DOHH2 (cell line): ENCODE measurements around the gene AQP12A.

ENCODE experiments used
- EZH2phosphoT487 ChIP-seq: fragments of 200-600 bp; sonication (generic); IDR thresholded peaks from 2 replicates; pipeline ENCODE4 v1.6.1; 2017; ENCODE audit warnings: borderline replicate concordance, mild to moderate bottlenecking, antibody characterized with exemption, low read length, moderate library complexity, mixed read lengths
- TF ChIP-seq, protein P1 (sequence below): fragments of 200-600 bp; sonication (generic); IDR thresholded peaks from one replicate; pipeline ENCODE4 v1.5.1; 2014; ENCODE audit warnings: antibody characterized with exemption, mild to moderate bottlenecking, low read depth, low read length; ENCODE audit not compliant: poor library complexity, severe bottlenecking

DNA sequence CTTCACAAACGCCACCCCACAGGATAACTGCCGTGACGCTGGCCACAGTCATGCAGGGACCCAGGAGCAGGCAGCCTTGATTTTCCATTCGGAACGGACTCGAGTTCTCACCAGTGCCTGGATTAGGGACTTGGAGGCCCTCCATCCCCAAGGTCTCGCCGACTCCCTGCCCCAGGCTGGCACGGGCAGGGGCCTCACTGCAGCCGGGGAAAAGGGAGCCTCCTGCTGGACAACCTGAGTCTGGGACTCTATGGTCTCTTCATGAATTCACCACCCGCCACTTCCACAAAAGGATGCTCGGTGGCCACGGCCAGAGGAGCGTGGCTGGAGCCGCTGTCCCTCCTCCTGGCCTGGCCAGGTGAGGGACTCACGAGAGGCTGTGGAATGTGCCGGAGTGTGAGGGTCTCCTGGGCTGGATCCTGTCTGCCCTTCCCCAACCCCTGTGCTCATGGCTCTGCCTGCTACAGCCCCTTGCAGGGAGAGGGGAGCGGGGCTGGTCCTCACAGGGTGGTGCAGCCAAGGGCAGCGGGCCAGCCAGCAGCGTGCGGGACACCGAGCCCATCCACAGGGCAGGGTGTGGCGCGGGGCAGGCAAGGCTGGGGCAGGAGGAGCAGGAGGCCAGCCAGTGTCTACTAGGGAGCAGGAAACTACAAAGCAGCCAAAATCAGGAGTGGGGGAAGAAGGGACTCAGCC is 42.3 kb downstream of the AQP12A start:
- TF ChIP-seq, protein P1, sequence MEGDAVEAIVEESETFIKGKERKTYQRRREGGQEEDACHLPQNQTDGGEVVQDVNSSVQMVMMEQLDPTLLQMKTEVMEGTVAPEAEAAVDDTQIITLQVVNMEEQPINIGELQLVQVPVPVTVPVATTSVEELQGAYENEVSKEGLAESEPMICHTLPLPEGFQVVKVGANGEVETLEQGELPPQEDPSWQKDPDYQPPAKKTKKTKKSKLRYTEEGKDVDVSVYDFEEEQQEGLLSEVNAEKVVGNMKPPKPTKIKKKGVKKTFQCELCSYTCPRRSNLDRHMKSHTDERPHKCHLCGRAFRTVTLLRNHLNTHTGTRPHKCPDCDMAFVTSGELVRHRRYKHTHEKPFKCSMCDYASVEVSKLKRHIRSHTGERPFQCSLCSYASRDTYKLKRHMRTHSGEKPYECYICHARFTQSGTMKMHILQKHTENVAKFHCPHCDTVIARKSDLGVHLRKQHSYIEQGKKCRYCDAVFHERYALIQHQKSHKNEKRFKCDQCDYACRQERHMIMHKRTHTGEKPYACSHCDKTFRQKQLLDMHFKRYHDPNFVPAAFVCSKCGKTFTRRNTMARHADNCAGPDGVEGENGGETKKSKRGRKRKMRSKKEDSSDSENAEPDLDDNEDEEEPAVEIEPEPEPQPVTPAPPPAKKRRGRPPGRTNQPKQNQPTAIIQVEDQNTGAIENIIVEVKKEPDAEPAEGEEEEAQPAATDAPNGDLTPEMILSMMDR = peak; percentile 40
- no peak for TF ChIP-seq EZH2phosphoT487
